GM23248 (cell line): ENCODE measurements around the gene IQGAP2.

Experiments
- EZH2 ChIP-seq: fragments of 200-600 bp; sonication (generic); IDR thresholded peaks from 2 replicates; pipeline ENCODE4 v1.6.1; 2018; ENCODE audit warnings: antibody characterized with exemption, mild to moderate bottlenecking; ENCODE audit not compliant: insufficient read depth, poor library complexity, severe bottlenecking
- EZH2phosphoT487 ChIP-seq: fragments of 200-600 bp; sonication (generic); IDR thresholded peaks from 2 replicates; pipeline ENCODE4 v1.6.1; 2018; ENCODE audit warnings: antibody characterized with exemption, moderate library complexity, mild to moderate bottlenecking, low read depth; ENCODE audit not compliant: insufficient read depth

DNA sequence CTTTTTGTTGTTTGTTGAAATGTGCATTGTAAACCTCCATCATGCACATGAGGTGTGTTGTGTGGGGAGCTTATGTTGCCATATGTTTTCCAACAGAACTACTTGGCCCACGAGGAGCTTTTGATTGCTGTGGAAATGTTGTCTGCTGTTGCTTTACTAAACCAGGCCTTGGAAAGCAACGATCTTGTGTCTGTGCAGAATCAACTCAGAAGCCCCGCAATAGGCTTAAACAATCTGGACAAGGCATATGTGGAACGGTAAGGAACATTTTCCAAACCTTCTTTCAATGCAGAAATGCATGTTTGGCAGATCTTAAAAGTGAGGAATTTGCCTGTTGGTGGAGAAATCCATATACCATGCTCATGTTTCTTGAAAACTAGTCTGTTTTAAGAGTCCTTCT lies 197.6 kb downstream of the IQGAP2 start:
- no peak for TF ChIP-seq EZH2
- TF ChIP-seq EZH2phosphoT487 = no peak
